ENCODE data around the gene CARD19.
"Not testable (repeated sequence)": the region's sequence is repeated elsewhere in the genome, so short reads cannot be mapped to it uniquely, and the experiment has no call there.

The CARD19 gene

GRCh38 chr9:93112864-93113389 lies 16.9 kb downstream of the CARD19 start:
- no peaks in the 10 kb centered on the region for H3K9me3 ChIP-seq (ENCODE audit: insufficient read depth, low read depth, low read length)
- H3K4me3 ChIP-seq (ENCODE audit: low read length) = no peak overlapping the region
- H3K36me3 ChIP-seq (ENCODE audit: insufficient read depth, low read depth, low read length) = no peaks in the 10 kb centered on the region
- H3K27me3 ChIP-seq (ENCODE audit: insufficient read depth, low read length) = no peaks in the 10 kb centered on the region
- H3K9ac ChIP-seq (ENCODE audit: low read depth, low read length) = no peak overlapping the region
- no peak overlapping the region for H3K27ac ChIP-seq (ENCODE audit: low read length)
- peaks cover 10% of the 10 kb centered on the region; the same call in 1 of the 2 replicates for H3K4me1 ChIP-seq (ENCODE audit: insufficient read depth, low read length)

- Histone ChIP-seq H3K4me1 (ENCODE audit: insufficient read depth, low read length) (peaks cover 10% of the 10 kb centered on the region; the same call in 1 of the 2 replicates), H3K27me3 (ENCODE audit: insufficient read depth, low read length) (no peaks in the 10 kb centered on the region), H3K27ac (ENCODE audit: low read length) (no peak overlapping the region), H3K36me3 (ENCODE audit: insufficient read depth, low read depth, low read length) (no peaks in the 10 kb centered on the region), H3K9me3 (ENCODE audit: insufficient read depth, low read depth, low read length) (no peaks in the 10 kb centered on the region), H3K9ac (ENCODE audit: low read depth, low read length) (no peak overlapping the region), H3K4me3 (ENCODE audit: low read length) (no peak overlapping the region)
These were observed 18.4 kb downstream of the CARD19 start for GRCh38 chr9:93114169-93114983.

GRCh38 chr9:93114984-93115335 lies 18.9 kb downstream of the CARD19 start:
- H3K4me3 ChIP-seq (ENCODE audit: low read length) = no peak overlapping the region
- H3K9ac ChIP-seq (ENCODE audit: low read depth, low read length) = no peak overlapping the region
- no peaks in the 10 kb centered on the region for H3K36me3 ChIP-seq (ENCODE audit: insufficient read depth, low read depth, low read length)
- H3K27me3 ChIP-seq (ENCODE audit: insufficient read depth, low read length) = no peaks in the 10 kb centered on the region
- no peak overlapping the region for H3K27ac ChIP-seq (ENCODE audit: low read length)
- H3K9me3 ChIP-seq (ENCODE audit: insufficient read depth, low read depth, low read length) = no peaks in the 10 kb centered on the region
- peaks cover 10% of the 10 kb centered on the region; the same call in 1 of the 2 replicates for H3K4me1 ChIP-seq (ENCODE audit: insufficient read depth, low read length)

- peaks cover 10% of the 10 kb centered on the region; the same call in 1 of the 2 replicates for H3K4me1 ChIP-seq (ENCODE audit: insufficient read depth, low read length)
- H3K27ac ChIP-seq (ENCODE audit: low read length) = no peak overlapping the region
These were observed 19.6 kb downstream of the CARD19 start for GRCh38 chr9:93115486-93116071.

GRCh38 chr9:93116072-93116961 lies 20.3 kb downstream of the CARD19 start:
- no peaks in the 10 kb centered on the region for H3K9me3 ChIP-seq (ENCODE audit: insufficient read depth, low read depth, low read length)
- H3K27me3 ChIP-seq (ENCODE audit: insufficient read depth, low read length) = no peaks in the 10 kb centered on the region
- H3K36me3 ChIP-seq (ENCODE audit: insufficient read depth, low read depth, low read length) = no peaks in the 10 kb centered on the region
- no peak overlapping the region for H3K27ac ChIP-seq (ENCODE audit: low read length)
- H3K9ac ChIP-seq (ENCODE audit: low read depth, low read length) = peak overlapping the region; percentile 48; the same call in 1 of the 2 replicates
- H3K4me1 ChIP-seq (ENCODE audit: insufficient read depth, low read length) = peaks cover 10% of the 10 kb centered on the region; the same call in 1 of the 2 replicates
- H3K4me3 ChIP-seq (ENCODE audit: low read length) = no peak overlapping the region

More at GRCh38 chr9:93115486-93116071, 19.6 kb downstream of the CARD19 start:
- H3K4me3 ChIP-seq (ENCODE audit: low read length) = no peak overlapping the region
- no peaks in the 10 kb centered on the region for H3K27me3 ChIP-seq (ENCODE audit: insufficient read depth, low read length)
- no peaks in the 10 kb centered on the region for H3K36me3 ChIP-seq (ENCODE audit: insufficient read depth, low read depth, low read length)
- H3K9me3 ChIP-seq (ENCODE audit: insufficient read depth, low read depth, low read length) = no peaks in the 10 kb centered on the region
- H3K9ac ChIP-seq (ENCODE audit: low read depth, low read length) = no peak overlapping the region

GRCh38 chr9:93117521-93117920 lies 21.5 kb downstream of the CARD19 start:
- H3K27ac ChIP-seq (ENCODE audit: low read length); H3K27me3 ChIP-seq (ENCODE audit: insufficient read depth, low read length); H3K36me3 ChIP-seq (ENCODE audit: insufficient read depth, low read depth, low read length); H3K9ac ChIP-seq (ENCODE audit: low read depth, low read length); H3K4me1 ChIP-seq (ENCODE audit: insufficient read depth, low read length); H3K4me3 ChIP-seq (ENCODE audit: low read length); H3K9me3 ChIP-seq (ENCODE audit: insufficient read depth, low read depth, low read length): not testable (repeated sequence)

- Histone ChIP-seq H3K4me1 (ENCODE audit: insufficient read depth, low read length) (peaks cover 10% of the 10 kb centered on the region; the same call in 1 of the 2 replicates), H3K27ac (ENCODE audit: low read length) (no peak overlapping the region)
These were observed 22.2 kb downstream of the CARD19 start for GRCh38 chr9:93117924-93118862.

GRCh38 chr9:93118863-93119702 lies 23.1 kb downstream of the CARD19 start:
- Histone ChIP-seq H3K27ac (ENCODE audit: low read length) (no peak overlapping the region), H3K9ac (ENCODE audit: low read depth, low read length) (no peak overlapping the region), H3K4me3 (ENCODE audit: low read length) (no peak overlapping the region), H3K4me1 (ENCODE audit: insufficient read depth, low read length) (peaks cover 10% of the 10 kb centered on the region; the same call in 1 of the 2 replicates), H3K36me3 (ENCODE audit: insufficient read depth, low read depth, low read length) (0 out of 2 replicates have a peak, but pooled peaks cover 7% of the 10 kb centered on the region), H3K9me3 (ENCODE audit: insufficient read depth, low read depth, low read length) (no peaks in the 10 kb centered on the region), H3K27me3 (ENCODE audit: insufficient read depth, low read length) (no peaks in the 10 kb centered on the region)

More at GRCh38 chr9:93117924-93118862, 22.2 kb downstream of the CARD19 start:
- H3K36me3 ChIP-seq (ENCODE audit: insufficient read depth, low read depth, low read length) = no peaks in the 10 kb centered on the region
- no peak overlapping the region for H3K4me3 ChIP-seq (ENCODE audit: low read length)
- no peaks in the 10 kb centered on the region for H3K9me3 ChIP-seq (ENCODE audit: insufficient read depth, low read depth, low read length)
- H3K9ac ChIP-seq (ENCODE audit: low read depth, low read length) = no peak overlapping the region
- H3K27me3 ChIP-seq (ENCODE audit: insufficient read depth, low read length) = no peaks in the 10 kb centered on the region

GRCh38 chr9:93119703-93119952 lies 23.6 kb downstream of the CARD19 start:
- no peak overlapping the region for H3K4me3 ChIP-seq (ENCODE audit: low read length)
- H3K27me3 ChIP-seq (ENCODE audit: insufficient read depth, low read length) = no peaks in the 10 kb centered on the region
- H3K27ac ChIP-seq (ENCODE audit: low read length) = no peak overlapping the region
- peaks cover 10% of the 10 kb centered on the region; the same call in 1 of the 2 replicates for H3K4me1 ChIP-seq (ENCODE audit: insufficient read depth, low read length)
- H3K9ac ChIP-seq (ENCODE audit: low read depth, low read length) = no peak overlapping the region
- H3K36me3 ChIP-seq (ENCODE audit: insufficient read depth, low read depth, low read length) = peaks cover 7% of the 10 kb centered on the region; the same call in 1 of the 2 replicates
- no peaks in the 10 kb centered on the region for H3K9me3 ChIP-seq (ENCODE audit: insufficient read depth, low read depth, low read length)

All from iPS-20b (cell line).